K562 (cell line): ENCODE measurements around the gene S100A3. TPM values are rescaled to one million over a fixed set of nuclear protein-coding genes. Genes with fewer than 3 reads are reported as not detected.

Source experiments
- ATAC-seq: fragments of 200-7000 bp; cut with Tn5 transposase; 3 replicates; pipeline ENCODE4 v1.9.1; 2020; ENCODE audit warnings: moderate library complexity
- BruUV-seq: library from RNA; stranded (reverse); fragments of 400-500 nt; replicated peaks from 2 replicates; lab custom pipeline; 2021; lab: Mats Ljungman, UMichigan
- CTCF ChIA-PET: fragments of 300-600 bp; formaldehyde crosslinking; extraction: SDS; loops from one replicate; lab custom pipeline; 2021; ENCODE audit warnings: low intra/inter-chr PET ratio; lab: Yijun Ruan, JAX
- POLR2A ChIA-PET: fragments of 300-600, 350-650 bp; sonication (Branson Sonifier 250); formaldehyde crosslinking; extraction: SDS; loops from one replicate; lab custom pipeline; 2021; ENCODE audit warnings: antibody characterized with exemption, inconsistent platforms; lab: Yijun Ruan, JAX
- DNase-seq, 4 experiments: peaks; one replicate each; pipeline versions ENCODE4 v3.0.0 to v3.0.0-alpha.2; 2011 to 2018; ENCODE audit warnings: low spot score in 3 of 4, mixed read lengths in 3 of 4; ENCODE audit errors: extremely low read depth in 1 of 4
- FAIRE-seq: peaks from 2 replicates; lab custom pipeline; 2011; peaks lifted over from hg19 to GRCh38; lab: Jason Lieb, UNC
- H2AFZ ChIP-seq: 2 replicates; pipeline ENCODE4 v1.6.0; 2011; ENCODE audit warnings: low read depth, low read length, control low read depth, inconsistent platforms
- H3K27ac ChIP-seq: fragments of 200-600 bp; 3 replicates; pipeline ENCODE4 v1.8.0; 2011; ENCODE audit warnings: low read depth, mild to moderate bottlenecking, control low read depth, inconsistent platforms, low read length, moderate library complexity, mixed read lengths; ENCODE audit errors: extremely low read depth
- H3K27me3 ChIP-seq, 2 experiments: fragments of 300-600 bp in 1 of 2; 2 replicates in 1 of 2; 3 replicates in 1 of 2; pipeline versions ENCODE4 v1.6.0 to v1.8.0; 2011; ENCODE audit warnings: inconsistent platforms in 2 of 2, low read length in 2 of 2, mild to moderate bottlenecking in 1 of 2, mixed read lengths in 1 of 2, moderate library complexity in 1 of 2; ENCODE audit not compliant: control insufficient read depth in 2 of 2, insufficient read depth in 2 of 2
- H3K36me3 ChIP-seq: fragments of 300-600 bp; 3 replicates; pipeline ENCODE4 v1.8.0; 2011; ENCODE audit warnings: mild to moderate bottlenecking, low read length, inconsistent platforms; ENCODE audit not compliant: control insufficient read depth, insufficient read depth
- H3K4me1 ChIP-seq, 2 experiments: fragments of 200-600 bp in 1 of 2; replicated peaks in 1 of 2; 2 replicates in 1 of 2; 3 replicates in 1 of 2; pipeline versions ENCODE4 v1.5.1 to v1.8.0; 2011; ENCODE audit warnings: inconsistent platforms in 2 of 2, low read length in 2 of 2, mild to moderate bottlenecking in 1 of 2, mixed read lengths in 1 of 2, moderate library complexity in 1 of 2; ENCODE audit not compliant: control insufficient read depth in 2 of 2, insufficient read depth in 2 of 2
- H3K4me2 ChIP-seq: 2 replicates; pipeline ENCODE4 v1.6.1; 2011; ENCODE audit warnings: low read length, control low read depth, inconsistent platforms, mixed read lengths; ENCODE audit not compliant: insufficient read depth
- H3K4me3 ChIP-seq: fragments of 200-600 bp; sonication (generic), shearing (Covaris generic); 2 replicates; pipeline ENCODE4 v1.5.1; 2016; ENCODE audit warnings: control low read depth, inconsistent platforms
- H3K79me2 ChIP-seq: fragments of 200-600 bp; 3 replicates; pipeline ENCODE4 v1.8.0; 2011; ENCODE audit warnings: low read length, inconsistent platforms; ENCODE audit not compliant: control insufficient read depth, insufficient read depth
- H3K9ac ChIP-seq, 2 experiments: 2 replicates each; pipeline versions ENCODE4 v1.6.0 to v1.6.1; 2011; ENCODE audit warnings: low read depth in 2 of 2, low read length in 2 of 2, control low read depth in 1 of 2, inconsistent platforms in 1 of 2, mild to moderate bottlenecking in 1 of 2, mixed read lengths in 1 of 2; ENCODE audit not compliant: insufficient read depth in 1 of 2
- H3K9me1 ChIP-seq: one replicate; pipeline ENCODE4 v1.6.0; 2011; ENCODE audit warnings: inconsistent platforms, mild to moderate bottlenecking, low read length, moderate library complexity; ENCODE audit not compliant: control insufficient read depth, insufficient read depth
- H3K9me3 ChIP-seq: replicated peaks from 2 replicates; pipeline ENCODE4 v1.5.1; 2011; ENCODE audit warnings: low read depth, low read length, inconsistent platforms; ENCODE audit not compliant: control insufficient read depth, insufficient read depth
- H4K20me1 ChIP-seq: replicated peaks from 2 replicates; pipeline ENCODE4 v1.6.1; 2011; ENCODE audit warnings: low read length, inconsistent platforms, mixed read lengths; ENCODE audit not compliant: control insufficient read depth, insufficient read depth
- ATF3 ChIP-seq, 2 experiments: fragments of 450-650 bp in 1 of 2; sonication (generic) in 1 of 2; formaldehyde crosslinking in 1 of 2; IDR thresholded peaks in 1 of 2; conservative IDR thresholded peaks in 1 of 2; 2 replicates each; pipeline versions ENCODE4 v1.6.1 to v1.8.1; 2016 to 2023; ENCODE audit warnings: mild to moderate bottlenecking in 2 of 2, moderate library complexity in 2 of 2, inconsistent platforms in 1 of 2, missing genetic modification reagents in 1 of 2
- CTCFL ChIP-seq: IDR thresholded peaks from 2 replicates; pipeline ENCODE4 v1.6.1; 2011; ENCODE audit warnings: borderline replicate concordance, low read depth, mild to moderate bottlenecking, moderate library complexity, low read length; ENCODE audit not compliant: insufficient read depth, poor library complexity, severe bottlenecking
- GTF2B ChIP-seq: IDR thresholded peaks from 2 replicates; pipeline ENCODE4 v1.6.1; 2011; ENCODE audit not compliant: insufficient read length; ENCODE audit errors: extremely low read depth
- LARP7 ChIP-seq: fragments of 450-650 bp; IDR thresholded peaks from 2 replicates; pipeline ENCODE4 v1.6.1; 2016
- OTX1 ChIP-seq: fragments of 450-650 bp; formaldehyde crosslinking; IDR thresholded peaks from 2 replicates; pipeline ENCODE4 v1.4.0; 2022; ENCODE audit warnings: mild to moderate bottlenecking
- POU5F1 ChIP-seq: fragments of 150-350 bp; IDR thresholded peaks from 2 replicates; pipeline ENCODE4 v1.6.1; 2014; ENCODE audit warnings: borderline replicate concordance, low read length, low read depth, mild to moderate bottlenecking; ENCODE audit not compliant: partially characterized antibody
- SNAPC5 ChIP-seq: fragments of 250-450 bp; sonication (Bioruptor Pico); IDR thresholded peaks from 2 replicates; pipeline ENCODE4 v1.8.0; 2021; ENCODE audit warnings: moderate library complexity, mild to moderate bottlenecking, inconsistent platforms
- TFAP4 ChIP-seq: sonication (generic); formaldehyde crosslinking; IDR thresholded peaks from 2 replicates; pipeline ENCODE4 v1.8.0; 2022; ENCODE audit warnings: missing genetic modification reagents, mild to moderate bottlenecking, moderate library complexity, borderline replicate concordance
- TSC22D4 ChIP-seq: fragments of 450-650 bp; IDR thresholded peaks from 2 replicates; pipeline ENCODE4 v1.6.1; 2016; ENCODE audit warnings: missing genetic modification characterization, missing biosample characterization, control low read depth
- U2AF2 ChIP-seq: fragments of 200-400 bp; formaldehyde crosslinking; optimal IDR thresholded peaks from 2 replicates; pipeline ENCODE3; 2017; ENCODE audit warnings: low read depth, mild to moderate bottlenecking, low read length
- ZNF124 ChIP-seq: sonication (generic); formaldehyde crosslinking; IDR thresholded peaks from 2 replicates; pipeline ENCODE4 v1.8.1; 2022; ENCODE audit warnings: missing genetic modification reagents
- ZNF197 ChIP-seq: fragments of 200-800 bp; sonication (Bioruptor generic); IDR thresholded peaks from 2 replicates; pipeline ENCODE4 v1.6.1; 2016; ENCODE audit warnings: low read depth, missing genetic modification characterization, missing compliant biosample characterization
- WGBS: fragments of 100-300 bp; shearing (Covaris generic); methylation state at CpG from one replicate; pipeline ENCODE4 v1.1.6; 2016; ENCODE audit warnings: low coverage, mixed read lengths; ENCODE audit not compliant: insufficient coverage; ENCODE audit errors: missing lambda C conversion rate; 5-methylcytosine and 5-hydroxymethylcytosine counted together
- in situ Hi-C: fragments of 300-500 bp; cut with MboI; formaldehyde crosslinking; loops from 4 replicates; pipeline ENCODE4 v1.15.0; 2018; ENCODE audit warnings: inconsistent platforms, mixed read lengths
- intact Hi-C: fragments of 100-400 bp; cut with micrococcal nuclease; formaldehyde crosslinking; loops from 2 replicates; pipeline ENCODE4 v1.14.2; 2022
- polyA plus RNA-seq, 8 experiments: library from polyadenylated mRNA; depleted of rRNA in 4 of 8; stranded (reverse) in 5 of 8; unstranded in 3 of 8; fragments of >200 nt; fragmentation: Nextera tagmentation in 2 of 8; fragmentation: Illumina TruSeq in 1 of 8; extraction: Ambion mirVana in 2 of 8; extraction: Trizol in 1 of 8; gene quantifications; 2 replicates each; pipeline versions ENCODE4 v1.2.1 to v1.2.3, GENCODE V29; 2011 to 2014; ENCODE audit warnings: inconsistent platforms in 1 of 8, missing spikeins in 1 of 8
- total RNA-seq, 7 experiments: library from RNA; depleted of rRNA in 6 of 7; stranded (reverse); fragments of >200 nt in 6 of 7; fragmentation: Illumina TruSeq in 2 of 7; extraction: Trizol in 2 of 7; gene quantifications; 2 replicates each; pipeline versions ENCODE4 v1.2.1 to v1.2.3, GENCODE V29; 2011 to 2021; ENCODE audit warnings: low replicate concordance in 1 of 7

S100A3 gene
- total and polyA plus RNA-seq, 9 of the 15 experiments (the other 6 are each of a cell fraction or from before 2014, with no cell fraction given), result 0.08 to 1.7 (median 0.18) TPM; not detected in 4

GRCh38 chr1:153568367-153569099, 19.5 kb upstream of the S100A3 start (continued):
- TF ChIP-seq TFAP4 (CRISPR knock-in tag), result peak; percentile 97
- TF ChIP-seq OTX1 (CRISPR knock-in tag), result no peak
- no peak for TF ChIP-seq POU5F1
- no peak for TF ChIP-seq GTF2B
- TF ChIP-seq ZNF197, result no peak
- TF ChIP-seq, all 486 proteins: peak for 95

- in situ Hi-C loops, result loop anchor here (5.0 to 10.0 kb wide), 2 partner anchors 35 to 53 kb away; no protein-coding TSS in a partner anchor
- peak overlapping the region; percentile 53; the same call in 2 of the 3 replicates for H3K27ac ChIP-seq
- DNase-seq (no peak), ATAC-seq (no peak), FAIRE-seq (no peak)
- H3K9me3 ChIP-seq, result no peaks in the 10 kb centered on the region
- no peaks in the 10 kb centered on the region for H3K36me3 ChIP-seq
- peaks cover 38% of the 10 kb centered on the region in 2 experiments for H3K4me1 ChIP-seq
- H3K27me3 ChIP-seq, result no peaks in the 10 kb centered on the region
- ChIA-PET POLR2A (interaction anchor here (0.5 to 1.7 kb wide), 8 partner anchors 8 to 423 kb away, joined by 3 to 6 read pairs (median 4); partner anchors contain the start of genes CHTOP and RPS27), CTCF (interaction anchor here (1.2 to 5.0 kb wide), 3 partner anchors 35 to 212 kb away, joined by 3 to 58 read pairs (median 21); no protein-coding TSS in a partner anchor)
- WGBS, result 74% methylated on average over 22 of the region's 22 CpGs
- peak overlapping the region; percentile 42 to 75; a peak in 2 of 4 replicates for H3K9ac ChIP-seq
- BruUV-seq, result no TSS peak
- H2AFZ ChIP-seq, result peak overlapping the region; percentile 98
- no peaks in the 10 kb centered on the region for H4K20me1 ChIP-seq
- intact Hi-C loops, result loop anchor here (1.0 to 5.0 kb wide), 6 partner anchors 29 to 215 kb away; partner anchors contain the start of gene S100A13
- H3K4me3 ChIP-seq, result no peak overlapping the region
- peak overlapping the region; percentile 75 for H3K4me2 ChIP-seq
- no peaks in the 10 kb centered on the region for H3K79me2 ChIP-seq
- peaks cover 9% of the 10 kb centered on the region for H3K9me1 ChIP-seq
- TF ChIP-seq ATF3 (IDR thresholded peaks at IDR 0.05) (peak; percentile 64), ATF3 (CRISPR knock-in tag; conservative IDR thresholded peaks at IDR 0.05) (no peak), SNAPC5 (CRISPR knock-in tag) (no peak), TSC22D4 (tag) (no peak), CTCFL (no peak), U2AF2 (no peak), LARP7 (no peak), ZNF124 (CRISPR knock-in tag) (no peak)
Measured at GRCh38 chr1:153567621-153568366, 18.7 kb upstream of the S100A3 start.
